GM06990 (cell line): ENCODE results near the gene NAV3.

Experiments used
- DNase-seq: peaks from one replicate; pipeline ENCODE4 v3.0.0-alpha.2; 2011; ENCODE audit not compliant: insufficient read length; ENCODE audit errors: extremely low read depth
- H3K27me3 ChIP-seq: replicated peaks from 2 replicates; pipeline ENCODE4 v1.6.0; 2011; ENCODE audit warnings: low read length; ENCODE audit not compliant: control insufficient read depth, insufficient read depth
- H3K36me3 ChIP-seq: 2 replicates; pipeline ENCODE4 v1.5.1; 2011; ENCODE audit warnings: low read length; ENCODE audit not compliant: control insufficient read depth, insufficient read depth
- H3K4me3 ChIP-seq: replicated peaks from 2 replicates; pipeline ENCODE4 v1.5.1; 2011; ENCODE audit warnings: low read depth, mild to moderate bottlenecking, control low read depth, low read length
- CTCF ChIP-seq: IDR thresholded peaks from 2 replicates; pipeline ENCODE4 v1.5.1; 2011; ENCODE audit warnings: low read length, control low read depth, mild to moderate bottlenecking, inconsistent platforms; ENCODE audit not compliant: insufficient read depth, poor library complexity, severe bottlenecking

NAV3 gene

GRCh38 chr12:77943466-77943865, 112.8 kb downstream of the NAV3 start:
- Histone ChIP-seq H3K36me3 (no peaks in the 10 kb centered on the region), H3K27me3 (no peaks in the 10 kb centered on the region), H3K4me3 (no peak overlapping the region)
- TF ChIP-seq CTCF: no peak
- DNase-seq: no peak

- TF ChIP-seq CTCF: no peak
- Histone ChIP-seq H3K36me3 (no peaks in the 10 kb centered on the region), H3K27me3 (no peaks in the 10 kb centered on the region), H3K4me3 (no peak overlapping the region)
- no peak for DNase-seq
Measured at GRCh38 chr12:77946541-77947061, 115.9 kb downstream of the NAV3 start.

GRCh38 chr12:77947330-77947729, 116.6 kb downstream of the NAV3 start:
- Histone ChIP-seq H3K27me3 (no peaks in the 10 kb centered on the region), H3K4me3 (no peak overlapping the region), H3K36me3 (no peaks in the 10 kb centered on the region)
- no peak for TF ChIP-seq CTCF
- DNase-seq: no peak

- no peak for TF ChIP-seq CTCF
- Histone ChIP-seq H3K36me3 (no peaks in the 10 kb centered on the region), H3K27me3 (no peaks in the 10 kb centered on the region), H3K4me3 (no peak overlapping the region)
- no peak for DNase-seq
Measured at GRCh38 chr12:77947746-77948145, 117.1 kb downstream of the NAV3 start.

- Histone ChIP-seq H3K36me3 (no peaks in the 10 kb centered on the region), H3K4me3 (no peak overlapping the region), H3K27me3 (no peaks in the 10 kb centered on the region)
- no peak for DNase-seq
- no peak for TF ChIP-seq CTCF
Measured at GRCh38 chr12:77949943-77950342, 119.2 kb downstream of the NAV3 start.
